ENCODE data around the gene MOB3A. TPM values are rescaled to one million over a fixed set of nuclear protein-coding genes. Genes with fewer than 3 reads are reported as not detected.
"Not testable (repeated sequence)": the region's sequence is repeated elsewhere in the genome, so short reads cannot be mapped to it uniquely, and the experiment has no call there.

The MOB3A gene
- total RNA-seq, 1 donor from 2014 or later = 13.1 TPM

GRCh38 chr19:2034729-2035589, 61.2 kb downstream of the MOB3A start:
- peak; percentile 66 to 72 for DNase-seq (ENCODE audit: low read depth in 2 of 2)

GRCh38 chr19:2034253-2034652, 61.9 kb downstream of the MOB3A start:
- not testable (repeated sequence) for DNase-seq (ENCODE audit: low read depth in 2 of 2)

GRCh38 chr19:2033825-2034159, 62.3 kb downstream of the MOB3A start:
- no peak for DNase-seq (ENCODE audit: low read depth in 2 of 2)

- DNase-seq (ENCODE audit: low read depth in 2 of 2) = no peak
These were observed 62.9 kb downstream of the MOB3A start for GRCh38 chr19:2033115-2033824.

GRCh38 chr19:2032296-2032941, 63.7 kb downstream of the MOB3A start:
- peak; percentile 65 to 84 for DNase-seq (ENCODE audit: low read depth in 2 of 2)

- peak in 1 of 2 donors; percentile 50 for DNase-seq (ENCODE audit: low read depth in 2 of 2)
These were observed 68.8 kb downstream of the MOB3A start for GRCh38 chr19:2027361-2027760.

- DNase-seq (ENCODE audit: low read depth in 2 of 2) = no peak
These were observed 69.4 kb downstream of the MOB3A start for GRCh38 chr19:2026770-2027169.

- DNase-seq (ENCODE audit: low read depth in 2 of 2) = no peak
These were observed 73.8 kb downstream of the MOB3A start for GRCh38 chr19:2022289-2022688.

- no peak for DNase-seq (ENCODE audit: low read depth in 2 of 2)
These were observed 74.5 kb downstream of the MOB3A start for GRCh38 chr19:2021453-2022140.

Other genes with a start within 250 kb of the MOB3A start
- gene REXO1, start 247.8 kb downstream of the MOB3A start, total RNA-seq = 4.4 and 6.9 TPM in 2 replicates
- gene KLF16, start 232.7 kb downstream of the MOB3A start, total RNA-seq = 3.7 and 5.6 TPM in 2 replicates
- gene ABHD17A, start 210.8 kb downstream of the MOB3A start, total RNA-seq = 82.4 and 102 TPM in 2 replicates
- 1.3 and 3.0 TPM in 2 replicates for gene ADAT3, start 190.9 kb downstream of the MOB3A start, total RNA-seq
- gene SCAMP4, start 190.9 kb downstream of the MOB3A start, total RNA-seq = 19.0 and 26.6 TPM in 2 replicates
- gene CSNK1G2, start 155.2 kb downstream of the MOB3A start, total RNA-seq = 45.3 and 56.5 TPM in 2 replicates
- gene BTBD2, start 80.6 kb downstream of the MOB3A start, total RNA-seq = 29.0 and 34.9 TPM in 2 replicates
- gene MKNK2, start 45.1 kb downstream of the MOB3A start, total RNA-seq = 80.9 and 102 TPM in 2 replicates
- gene IZUMO4, start 589 bp upstream of the MOB3A start, total RNA-seq = 0.60 and 0.65 TPM in 2 replicates
- 57.5 and 63.3 TPM in 2 replicates for gene AP3D1, start 55.2 kb upstream of the MOB3A start, total RNA-seq
- gene DOT1L, start 67.6 kb upstream of the MOB3A start, total RNA-seq = 2.4 and 3.6 TPM in 2 replicates
- gene PLEKHJ1, start 140.0 kb upstream of the MOB3A start, total RNA-seq = 51.4 and 75.8 TPM in 2 replicates
- 41.8 and 56.5 TPM in 2 replicates for gene SF3A2, start 140.5 kb upstream of the MOB3A start, total RNA-seq
- gene AMH, start 153.0 kb upstream of the MOB3A start, total RNA-seq = 0.65 and 3.6 TPM in 2 replicates
- gene JSRP1, start 160.1 kb upstream of the MOB3A start, total RNA-seq = 0.22 TPM in 1 of 2 replicates, not detected in the other
- gene PEAK3, start 185.8 kb upstream of the MOB3A start, total RNA-seq = under 0.01 and 0.20 TPM in 2 replicates
- gene LINGO3, start 211.8 kb upstream of the MOB3A start, total RNA-seq = not detected in 2 replicates
- 79.4 and 82.8 TPM in 2 replicates for gene LSM7, start 232.3 kb upstream of the MOB3A start, total RNA-seq
- 10.5 and 22.6 TPM in 2 replicates for gene SPPL2B, start 232.4 kb upstream of the MOB3A start, total RNA-seq